ENCODE results near the gene AKNA.

AKNA gene

GRCh38 chr9:114317665-114318357 lies 70.0 kb downstream of the AKNA start:
- DNase-seq (ENCODE audit: low spot score), result no peak

GRCh38 chr9:114316605-114317230 lies 71.1 kb downstream of the AKNA start:
- DNase-seq (ENCODE audit: low spot score), result peak; percentile 34

GRCh38 chr9:114315723-114316363 lies 71.9 kb downstream of the AKNA start:
- DNase-seq (ENCODE audit: low spot score), result peak; percentile 13

- peak; percentile 37 for DNase-seq (ENCODE audit: low spot score)
Measured at GRCh38 chr9:114314881-114315722, 72.7 kb downstream of the AKNA start.

GRCh38 chr9:114314256-114314867 lies 73.4 kb downstream of the AKNA start:
- DNase-seq (ENCODE audit: low spot score), result peak; percentile 12

GRCh38 chr9:114313186-114313585 lies 74.6 kb downstream of the AKNA start:
- no peak for DNase-seq (ENCODE audit: low spot score)

GRCh38 chr9:114312513-114312875 lies 75.3 kb downstream of the AKNA start:
- peak; percentile 24 for DNase-seq (ENCODE audit: low spot score)

GRCh38 chr9:114311571-114312512 lies 75.9 kb downstream of the AKNA start:
- DNase-seq (ENCODE audit: low spot score), result peak; percentile 23

- peak; percentile 30 for DNase-seq (ENCODE audit: low spot score)
Measured at GRCh38 chr9:114310471-114311450, 77.0 kb downstream of the AKNA start.

GRCh38 chr9:114309096-114309495 lies 78.7 kb downstream of the AKNA start:
- DNase-seq (ENCODE audit: low spot score), result peak; percentile 33

GRCh38 chr9:114308361-114308950 lies 79.3 kb downstream of the AKNA start:
- DNase-seq (ENCODE audit: low spot score), result peak; percentile 27

GRCh38 chr9:114307899-114308267 lies 79.9 kb downstream of the AKNA start:
- peak; percentile 1 for DNase-seq (ENCODE audit: low spot score)

- DNase-seq (ENCODE audit: low spot score), result peak; percentile 39
Measured at GRCh38 chr9:114304416-114305188, 83.2 kb downstream of the AKNA start.

GRCh38 chr9:114303977-114304376 lies 83.8 kb downstream of the AKNA start:
- peak; percentile 31 for DNase-seq (ENCODE audit: low spot score)

- DNase-seq (ENCODE audit: low spot score), result peak; percentile 14
Measured at GRCh38 chr9:114303571-114303970, 84.2 kb downstream of the AKNA start.

- peak; percentile 9 for DNase-seq (ENCODE audit: low spot score)
Measured at GRCh38 chr9:114302727-114303126, 85.1 kb downstream of the AKNA start.

- DNase-seq (ENCODE audit: low spot score), result peak; percentile 29
Measured at GRCh38 chr9:114301798-114302565, 85.8 kb downstream of the AKNA start.
